GM21619 (cell line): ENCODE data around the gene SHISA2.
"Not testable (repeated sequence)": the region's sequence is repeated elsewhere in the genome, so short reads cannot be mapped to it uniquely, and the experiment has no call there.

Experiments
- ATAC-seq: cut with Tn5 transposase; IDR thresholded peaks from one replicate; pipeline ENCODE4 v1.9.1; 2021; ENCODE audit not compliant: unreplicated experiment

The SHISA2 gene

DNA sequence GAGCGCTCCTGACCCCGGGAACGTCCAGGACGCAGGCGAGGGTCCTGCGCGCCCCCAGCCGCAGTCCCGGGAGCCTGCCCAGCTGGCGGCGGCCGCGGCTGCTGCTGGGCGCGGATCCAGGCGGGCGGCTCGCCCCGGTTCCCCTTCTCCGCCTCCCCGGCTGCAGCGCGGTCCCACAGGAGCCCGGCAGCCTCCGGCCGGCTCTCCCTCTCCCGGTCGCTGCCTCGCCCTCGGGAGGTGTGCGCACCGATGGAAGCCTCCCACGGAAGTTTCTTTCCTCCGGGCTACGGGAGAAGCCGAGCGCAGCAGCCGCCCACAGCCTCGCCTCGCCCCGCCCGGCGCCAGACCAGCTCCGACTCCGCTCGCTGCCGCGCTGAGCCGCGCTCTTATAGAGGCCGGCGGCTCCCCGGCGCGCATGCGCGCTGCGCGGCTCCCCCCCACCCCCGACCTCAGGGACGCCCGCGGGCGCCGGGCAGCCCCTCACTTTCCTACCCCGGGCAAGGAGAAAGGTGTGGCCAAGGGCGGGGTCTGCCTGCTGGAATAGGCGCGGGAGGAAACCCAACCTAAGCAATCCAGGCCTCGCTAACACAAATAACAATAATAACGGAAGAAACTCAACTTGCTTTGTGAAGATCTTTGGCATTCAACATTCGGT is at the start of gene SHISA2:
Gene SHISA2 (minus strand): TSS at position 360 of the 655 bp plus-strand sequence. CDS start 1,041 bp downstream, outside the sequence.
- ATAC-seq = no peak

DNA sequence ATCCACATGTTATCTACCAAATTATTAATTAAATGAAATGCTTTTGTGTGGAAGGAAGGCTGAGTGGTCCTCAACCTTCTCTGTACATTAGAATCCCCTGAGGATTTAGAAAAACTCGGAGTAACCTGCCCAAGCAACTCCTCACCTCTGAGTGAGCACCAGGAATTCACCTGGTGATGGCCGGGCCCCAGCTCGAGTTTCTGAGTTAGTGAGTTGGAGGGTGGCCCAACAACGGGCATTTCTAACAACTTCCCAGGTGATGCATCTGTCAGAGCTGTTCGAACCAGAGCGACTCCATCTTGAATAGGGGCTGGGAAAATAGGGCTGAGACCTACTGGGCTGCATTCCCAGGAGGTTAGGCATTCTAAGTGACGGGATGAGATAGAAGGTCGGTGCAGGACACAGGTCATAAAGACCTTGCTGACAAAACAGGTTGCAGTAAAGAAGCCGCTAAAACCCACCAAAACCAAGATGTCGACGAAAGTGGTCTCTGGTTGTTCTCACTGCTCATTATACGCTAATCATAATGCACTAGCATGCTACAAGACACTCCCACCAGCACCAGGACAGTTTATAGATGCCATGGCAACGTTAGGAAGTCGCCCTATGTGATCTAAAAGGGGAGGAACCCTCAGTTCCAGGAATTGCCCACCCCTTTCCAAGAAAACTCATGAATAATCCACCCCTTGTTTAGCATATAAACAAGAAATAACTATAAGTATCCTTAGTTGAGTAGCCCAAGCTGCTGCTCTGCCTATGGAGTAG is 44.2 kb upstream of the SHISA2 start:
- no peak for ATAC-seq

GRCh38 chr13:26095338-26095737 is 43.5 kb upstream of the SHISA2 start:
- no peak for ATAC-seq

DNA sequence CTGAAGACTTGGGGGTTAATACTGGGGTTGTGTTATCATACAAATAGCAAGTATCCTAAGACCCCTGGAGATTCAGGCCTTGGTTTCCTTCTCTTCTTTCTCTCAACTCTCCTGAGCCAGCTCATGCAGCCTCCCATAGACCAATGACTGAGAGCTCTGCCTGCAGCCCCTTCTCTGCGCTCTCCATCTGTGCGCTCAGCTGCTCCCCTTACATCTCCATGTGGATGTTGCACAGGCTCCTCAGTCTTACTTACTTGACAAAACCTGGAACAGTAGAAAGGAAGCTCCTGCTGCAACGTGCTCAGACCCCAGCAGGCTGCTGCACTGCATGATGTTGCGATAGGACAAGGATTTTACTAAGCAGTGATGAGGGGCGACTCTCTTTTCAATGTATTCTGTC is 25.0 kb upstream of the SHISA2 start:
- not testable (repeated sequence) for ATAC-seq

DNA sequence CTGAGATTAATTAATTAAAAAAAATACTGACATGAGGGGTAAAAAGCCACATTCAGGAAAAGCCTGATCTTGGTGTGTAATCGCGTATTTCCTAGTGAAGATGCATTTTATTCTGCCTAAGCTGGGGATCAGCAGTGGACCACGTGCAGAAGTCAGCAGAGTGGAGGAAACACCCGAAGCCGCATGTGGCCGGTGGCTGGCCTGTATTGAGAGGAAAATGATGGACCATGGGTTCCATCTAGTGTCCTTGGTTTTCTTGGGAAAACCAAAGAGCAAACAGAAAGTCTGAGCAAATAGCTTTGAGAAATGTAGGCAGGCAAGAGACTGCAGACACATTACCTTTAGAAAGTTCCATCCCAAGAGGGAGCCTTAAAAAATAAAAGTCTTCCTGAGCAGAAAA is 23.7 kb upstream of the SHISA2 start:
- ATAC-seq = no peak

DNA sequence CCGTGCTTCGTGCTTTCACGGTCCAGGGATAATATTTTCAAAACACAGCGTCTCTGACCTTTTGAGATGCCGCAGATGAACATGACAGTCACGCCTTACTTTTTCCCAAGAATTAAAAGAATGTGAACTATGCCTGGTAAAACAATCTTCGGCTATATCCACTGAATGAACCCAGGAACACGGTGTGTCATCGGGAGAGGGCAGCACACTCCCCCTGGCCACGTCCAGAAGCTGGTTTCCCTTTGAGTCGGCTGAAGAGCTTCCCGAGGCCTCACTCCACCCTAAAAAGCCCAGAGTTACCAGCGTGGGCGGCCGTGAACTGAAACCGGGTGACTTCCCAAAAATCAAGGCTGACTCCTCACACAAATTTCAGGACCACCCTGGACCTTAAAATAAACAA is 22.9 kb upstream of the SHISA2 start:
- ATAC-seq = no peak

- not testable (repeated sequence) for ATAC-seq
Observed at GRCh38 chr13:26072335-26072734, 20.5 kb upstream of the SHISA2 start.

DNA sequence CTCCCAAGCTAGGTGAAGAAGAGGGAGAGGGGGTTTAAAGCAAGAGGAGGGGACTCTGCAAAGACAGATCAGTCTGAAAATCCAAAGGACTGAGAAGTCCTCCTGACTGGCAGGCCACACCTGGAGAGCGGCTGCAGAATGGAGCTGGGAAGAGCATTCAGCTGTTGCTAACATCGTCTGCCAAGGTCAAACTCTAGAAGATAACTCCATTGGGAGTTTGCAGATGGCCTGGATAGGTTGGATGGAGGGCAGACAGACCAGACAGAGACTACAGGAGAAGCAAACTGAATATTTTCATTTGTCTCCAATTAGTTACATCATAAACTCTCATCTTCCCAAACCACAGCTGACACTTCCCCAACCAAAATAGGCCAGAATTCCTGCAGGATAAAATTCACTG is 19.9 kb upstream of the SHISA2 start:
- ATAC-seq = no peak

- not testable (repeated sequence) for ATAC-seq
Observed at GRCh38 chr13:26069642-26070041, 17.8 kb upstream of the SHISA2 start.

DNA sequence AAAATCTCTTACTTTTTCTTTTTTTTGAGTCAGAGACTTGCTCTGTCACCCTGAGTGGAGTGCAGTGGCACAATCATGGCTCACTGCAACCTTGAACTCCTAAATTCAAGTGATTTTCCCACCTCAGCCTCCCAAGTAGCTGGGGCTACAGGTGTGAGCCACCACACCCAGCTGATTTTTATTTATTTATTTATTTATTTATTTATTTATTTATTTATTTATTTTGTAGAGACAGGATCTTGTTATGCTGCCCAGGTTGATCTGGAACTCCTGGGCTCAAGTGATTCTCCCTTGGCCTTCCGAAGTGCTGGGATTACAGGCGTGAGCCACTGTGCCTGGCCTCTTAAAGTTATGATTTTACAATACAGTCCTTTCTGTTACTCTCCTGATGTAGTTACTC is 16.6 kb upstream of the SHISA2 start:
- not testable (repeated sequence) for ATAC-seq

- no peak for ATAC-seq
Observed at GRCh38 chr13:26067601-26068000, 15.8 kb upstream of the SHISA2 start.

DNA sequence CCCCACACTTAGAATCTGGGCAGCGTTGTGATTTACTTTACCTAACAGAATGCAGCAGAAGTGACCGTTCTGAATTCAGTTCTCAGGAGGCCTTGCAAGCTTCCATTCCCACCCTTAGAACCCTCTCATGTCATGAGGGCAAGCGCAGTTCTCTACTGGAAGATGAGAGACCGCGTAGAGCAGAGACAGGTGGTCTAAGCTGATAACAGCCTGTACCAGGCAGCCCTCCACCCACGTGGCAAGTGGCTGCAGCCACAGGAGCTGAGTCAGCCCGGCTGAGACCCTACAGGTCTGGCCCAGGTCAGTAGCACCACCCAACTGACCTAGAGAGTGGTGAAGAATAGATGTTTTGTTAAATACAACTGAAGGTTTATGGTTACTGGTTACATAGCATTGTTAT is 14.7 kb upstream of the SHISA2 start:
- ATAC-seq = not testable (repeated sequence)

DNA sequence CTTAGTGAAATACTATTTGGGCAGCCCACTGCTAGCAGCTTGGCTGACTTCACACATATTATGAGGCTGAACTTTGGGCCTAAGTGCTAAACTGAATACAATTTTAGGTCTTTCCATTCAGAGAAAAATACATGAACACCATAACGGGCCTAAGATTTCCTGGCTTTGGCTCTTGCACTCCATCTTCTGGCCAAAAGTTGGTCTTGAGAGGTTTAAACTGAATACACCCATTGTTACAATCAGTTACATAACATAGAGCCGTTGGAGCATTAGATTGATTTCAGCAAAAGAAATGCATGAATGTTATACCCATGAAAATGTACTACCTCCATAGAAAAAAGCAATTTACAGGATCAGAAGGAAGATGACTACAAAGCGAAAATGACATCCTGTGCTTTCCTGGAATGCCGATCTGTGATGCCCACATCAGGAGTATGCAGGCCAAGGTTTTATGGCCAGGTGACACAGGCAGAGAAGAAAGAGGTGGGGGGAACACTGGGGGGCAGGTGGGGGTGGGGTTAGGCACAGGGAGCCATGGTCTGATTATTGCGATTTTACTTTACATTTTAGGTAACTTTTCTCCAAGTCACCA is 11.1 kb upstream of the SHISA2 start:
- ATAC-seq = no peak

- ATAC-seq = no peak
Observed at GRCh38 chr13:26061947-26062346, 10.1 kb upstream of the SHISA2 start.

DNA sequence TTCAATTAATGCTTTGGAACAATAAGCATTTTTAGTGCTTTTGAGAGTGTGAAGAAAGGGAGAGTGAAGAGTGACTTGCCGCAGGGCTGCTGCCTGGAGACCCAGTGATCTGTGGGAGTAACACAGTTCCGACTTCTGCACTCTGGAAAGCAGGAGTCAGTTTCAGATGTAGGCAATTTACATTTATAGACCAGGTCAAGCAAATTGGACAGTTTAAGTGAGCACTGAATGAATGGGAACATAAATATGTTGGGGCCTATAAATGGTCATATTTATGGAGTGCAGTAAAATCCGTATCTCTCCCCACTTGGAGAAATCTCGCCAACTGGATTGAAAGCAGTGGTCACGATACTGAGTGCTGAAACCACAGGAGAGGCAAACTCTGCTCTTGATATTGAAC is 9.4 kb upstream of the SHISA2 start:
- ATAC-seq = no peak

- no peak for ATAC-seq
Observed at GRCh38 chr13:26060357-26060756, 8.5 kb upstream of the SHISA2 start.

- no peak for ATAC-seq
Observed at GRCh38 chr13:26058704-26059103, 6.9 kb upstream of the SHISA2 start.

DNA sequence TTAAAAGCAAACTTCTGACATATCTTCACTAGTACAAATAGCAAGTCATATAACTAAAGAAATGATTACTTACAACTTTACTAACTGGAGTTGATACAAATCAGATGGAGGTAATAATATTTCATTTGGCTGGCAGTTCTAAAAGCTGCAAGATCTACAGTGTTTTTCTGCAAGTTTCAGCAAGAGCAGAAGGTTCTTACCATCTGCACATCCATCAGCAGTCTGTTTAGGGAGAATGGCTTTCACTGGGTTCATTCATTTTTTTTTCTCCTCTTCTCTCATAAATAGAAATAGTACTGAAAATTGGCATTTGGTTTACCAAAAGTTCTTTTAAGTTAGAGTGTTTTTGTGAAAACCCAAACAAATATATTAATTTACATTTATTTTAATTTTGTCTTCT is 3.1 kb upstream of the SHISA2 start:
- ATAC-seq = no peak

GRCh38 chr13:26053418-26053980 is 1.7 kb upstream of the SHISA2 start:
- ATAC-seq = no peak

DNA sequence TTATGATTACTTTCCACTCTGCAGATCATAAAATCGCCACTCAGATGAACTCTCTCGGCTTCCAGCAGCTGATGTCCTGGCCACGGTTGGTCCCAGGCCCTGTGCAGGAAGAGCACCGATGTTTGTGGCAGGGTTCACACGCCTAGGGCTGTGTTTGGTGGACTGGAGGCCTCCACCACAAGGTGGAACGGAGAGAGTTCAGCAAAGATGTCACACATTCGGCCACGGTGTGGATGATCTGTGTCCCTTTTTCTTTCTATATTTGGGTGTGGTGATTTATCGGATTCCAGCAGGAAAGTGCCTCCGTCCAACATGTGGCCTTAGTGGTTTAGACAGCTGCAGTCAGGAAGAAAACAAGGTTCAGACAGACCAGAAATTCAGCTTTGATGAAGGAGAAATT is 521 bp upstream of the SHISA2 start:
- ATAC-seq = no peak

GRCh38 chr13:26051231-26051656 is 572 bp downstream of the SHISA2 start:
- ATAC-seq = no peak
